GM23248 (cell line): ENCODE measurements around the gene ANGPTL5.

Experiments
- EZH2 ChIP-seq: fragments of 200-600 bp; sonication (generic); IDR thresholded peaks from 2 replicates; pipeline ENCODE4 v1.6.1; 2018; ENCODE audit warnings: antibody characterized with exemption, mild to moderate bottlenecking; ENCODE audit not compliant: insufficient read depth, poor library complexity, severe bottlenecking
- EZH2phosphoT487 ChIP-seq: fragments of 200-600 bp; sonication (generic); IDR thresholded peaks from 2 replicates; pipeline ENCODE4 v1.6.1; 2018; ENCODE audit warnings: antibody characterized with exemption, moderate library complexity, mild to moderate bottlenecking, low read depth; ENCODE audit not compliant: insufficient read depth

- TF ChIP-seq EZH2phosphoT487: no peak
- TF ChIP-seq EZH2: no peak
Measured at GRCh38 chr11:101949680-101950220, 33.4 kb upstream of the ANGPTL5 start.
